ENCODE results near the gene RNF187.

DNA sequence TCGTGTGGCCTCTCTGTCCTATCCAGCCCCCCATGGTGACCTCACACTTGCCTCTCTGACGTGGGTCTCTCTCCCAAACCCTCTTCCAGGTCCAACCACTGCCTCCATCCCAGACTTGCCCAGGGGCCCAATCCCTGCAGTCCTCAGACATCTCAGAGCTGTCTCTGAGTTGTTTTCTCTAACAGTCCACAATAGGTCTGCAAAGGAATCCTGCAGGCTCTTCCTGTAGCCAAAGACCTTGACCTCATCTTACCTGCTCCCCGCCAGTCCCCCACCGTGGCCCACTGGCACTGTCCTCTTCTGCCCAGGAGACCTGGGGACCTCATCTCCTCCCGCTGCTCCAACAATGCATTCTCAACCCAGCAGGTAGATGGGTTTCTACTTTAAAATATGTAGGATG, 10.0 kb downstream of the RNF187 start:
- TF ChIP-seq OSR1 (CRISPR knock-in tag; IDR thresholded peaks at IDR 0.05) (no peak), POU6F1 (CRISPR knock-in tag; IDR thresholded peaks at IDR 0.05; ENCODE audit: borderline replicate concordance, low read depth) (no peak), CREB5 (CRISPR knock-in tag; IDR thresholded peaks at IDR 0.05; ENCODE audit: low read depth) (no peak), GLIS3 (CRISPR knock-in tag; IDR thresholded peaks at IDR 0.05) (no peak), RARB (CRISPR knock-in tag; IDR thresholded peaks at IDR 0.05) (no peak), ZNF70 (CRISPR knock-in tag; IDR thresholded peaks at IDR 0.05) (no peak)
- TF ChIP-seq, protein P1, sequence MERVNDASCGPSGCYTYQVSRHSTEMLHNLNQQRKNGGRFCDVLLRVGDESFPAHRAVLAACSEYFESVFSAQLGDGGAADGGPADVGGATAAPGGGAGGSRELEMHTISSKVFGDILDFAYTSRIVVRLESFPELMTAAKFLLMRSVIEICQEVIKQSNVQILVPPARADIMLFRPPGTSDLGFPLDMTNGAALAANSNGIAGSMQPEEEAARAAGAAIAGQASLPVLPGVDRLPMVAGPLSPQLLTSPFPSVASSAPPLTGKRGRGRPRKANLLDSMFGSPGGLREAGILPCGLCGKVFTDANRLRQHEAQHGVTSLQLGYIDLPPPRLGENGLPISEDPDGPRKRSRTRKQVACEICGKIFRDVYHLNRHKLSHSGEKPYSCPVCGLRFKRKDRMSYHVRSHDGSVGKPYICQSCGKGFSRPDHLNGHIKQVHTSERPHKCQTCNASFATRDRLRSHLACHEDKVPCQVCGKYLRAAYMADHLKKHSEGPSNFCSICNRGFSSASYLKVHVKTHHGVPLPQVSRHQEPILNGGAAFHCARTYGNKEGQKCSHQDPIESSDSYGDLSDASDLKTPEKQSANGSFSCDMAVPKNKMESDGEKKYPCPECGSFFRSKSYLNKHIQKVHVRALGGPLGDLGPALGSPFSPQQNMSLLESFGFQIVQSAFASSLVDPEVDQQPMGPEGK (CRISPR knock-in tag; IDR thresholded peaks at IDR 0.05; ENCODE audit: borderline replicate concordance): no peak

Data from SK-N-SH treated with all-trans-retinoic acid at 6 μM for 48 hours (cell line).